Upper lobe of left lung (tissue), 6 donors: ENCODE results near the gene C16orf89. TPM values are rescaled to one million over a fixed set of nuclear protein-coding genes. Genes with fewer than 3 reads are reported as not detected.

Source experiments
- ATAC-seq, 2 donors: fragments of 200-7000 bp; cut with Tn5 transposase; one replicate each; pipeline ENCODE4 v1.9.1; 2022; ENCODE audit warnings: mild to moderate bottlenecking in 2 of 2, moderate library complexity in 2 of 2; ENCODE audit not compliant: low FRiP score in 2 of 2
- DNase-seq, 2 donors: peaks; one replicate each; pipeline ENCODE4 v3.0.0-alpha.2; 2019 to 2020
- H3K27ac ChIP-seq, 4 donors: fragments of 200-600 bp; sonication (generic); one replicate each; pipeline ENCODE4 v1.5.1; 2016 to 2019
- H3K27me3 ChIP-seq, 4 donors: fragments of 200-600 bp; sonication (generic); one replicate each; pipeline ENCODE4 v1.5.1; 2017 to 2019
- H3K36me3 ChIP-seq, 4 donors: fragments of 200-600 bp; sonication (generic); one replicate each; pipeline ENCODE4 v1.5.1; 2016 to 2019
- H3K4me1 ChIP-seq, 4 donors: fragments of 200-600 bp; sonication (generic); one replicate each; pipeline ENCODE4 v1.5.1; 2018 to 2019
- H3K4me3 ChIP-seq, 4 donors: fragments of 200-600 bp; sonication (generic); one replicate each; pipeline ENCODE4 v1.5.1; 2017 to 2019; ENCODE audit warnings: mild to moderate bottlenecking in 2 of 4, moderate library complexity in 1 of 4
- H3K9me3 ChIP-seq, 4 donors: fragments of 200-600 bp; sonication (generic); one replicate each; pipeline ENCODE4 v1.5.1; 2018 to 2019
- CTCF ChIP-seq, 6 experiments: fragments of 450-650 bp in 4 of 6; fragments of 200-600 bp in 2 of 6; sonication (generic) in 2 of 6; IDR thresholded peaks; one replicate each; pipeline ENCODE4 v1.5.1; 2016 to 2019; ENCODE audit warnings: antibody characterized with exemption in 6 of 6
- EP300 ChIP-seq, 4 donors: sonication (generic); formaldehyde crosslinking; IDR thresholded peaks; one replicate each; pipeline ENCODE4 v1.5.1; 2017; ENCODE audit warnings: antibody characterized with exemption in 4 of 4, control low read depth in 2 of 4
- POLR2A ChIP-seq, 4 donors: fragments of 450-650 bp; IDR thresholded peaks; one replicate each; pipeline ENCODE4 v1.5.1; 2016 to 2017; ENCODE audit warnings: antibody characterized with exemption in 4 of 4, mild to moderate bottlenecking in 2 of 4
- POLR2AphosphoS5 ChIP-seq, 2 donors: sonication (generic); formaldehyde crosslinking; IDR thresholded peaks; one replicate each; pipeline ENCODE4 v1.5.1; 2017; ENCODE audit warnings: antibody characterized with exemption in 2 of 2
- WGBS, 2 donors: methylation state at CpG; one replicate each; pipeline ENCODE4 v1.1.5; 2017 to 2018; 5-methylcytosine and 5-hydroxymethylcytosine counted together
- total RNA-seq, 6 donors: library from RNA; depleted of rRNA in 4 of 6; stranded (reverse); fragments of >200 nt in 4 of 6; gene quantifications; one replicate each; pipeline versions ENCODE4 v1.1.0 to v1.2.1, GENCODE V29; 2016 to 2021
- donor health status: DM: no; HTN: no; CAD: no; lungs with moderate emphysema.
- donor health status: DM: no; HTN: yes; CAD: no; lungs with severe emphysema.

Gene C16orf89
- total RNA-seq, 6 donors from 2014 or later = 45.7 to 272 (median 174) TPM

GRCh38 chr16:5071681-5072333 is 6.1 kb upstream of the C16orf89 start, which contains the start of gene ALG1:
TSS of gene ALG1 (plus strand) at chr16:5071843. CDS start at chr16:5071850, 7 bp downstream.
- Histone ChIP-seq H3K27ac (peak within 1 kb of the TSS; percentile 76 to 85 (median 82)), H3K4me1 (peaks cover 11 to 25% (median 15%) of the 10 kb centered on the region in 4 donors), H3K9me3 (no peaks in the 10 kb centered on the region), H3K27me3 (no peaks in the 10 kb centered on the region), H3K36me3 (peaks cover 0 to 27% (median 16%) of the 10 kb centered on the region in 4 donors), H3K4me3 (peak within 1 kb of the TSS; percentile 66 to 77 (median 69))
- TF ChIP-seq EP300 (IDR thresholded peaks at IDR 0.05) (no peak), POLR2A (IDR thresholded peaks at IDR 0.05) (peak; percentile 13 to 88 (median 63)), POLR2AphosphoS5 (IDR thresholded peaks at IDR 0.05) (peak; percentile 87 to 91), CTCF (IDR thresholded peaks at IDR 0.05) (peak in 2 of 6 experiments; percentile 14 to 20)
- 0% methylated on average over 21 to 40 of the region's 53 CpGs for WGBS, 2 donors
- DNase-seq (peak; percentile 88 to 98), ATAC-seq (peak; percentile 90 to 96)

- ATAC-seq (no peak), DNase-seq (no peak)
- Histone ChIP-seq H3K27me3 (no peaks in the 10 kb centered on the region), H3K9me3 (no peaks in the 10 kb centered on the region), H3K27ac (peak overlapping the region; percentile 76 to 85 (median 82)), H3K4me3 (peak overlapping the region in 3 of 4 donors; percentile 66 to 77 (median 71)), H3K4me1 (peaks cover 13 to 27% (median 15%) of the 10 kb centered on the region in 4 donors), H3K36me3 (peaks cover 0 to 23% (median 13%) of the 10 kb centered on the region in 4 donors)
- 57 to 61% methylated on average over 7 of the region's 7 CpGs for WGBS, 2 donors
- TF ChIP-seq POLR2AphosphoS5 (IDR thresholded peaks at IDR 0.05) = no peak
- no peak for TF ChIP-seq POLR2A (IDR thresholded peaks at IDR 0.05)
- no peak for TF ChIP-seq CTCF (IDR thresholded peaks at IDR 0.05)
- no peak for TF ChIP-seq EP300 (IDR thresholded peaks at IDR 0.05)
Observed at GRCh38 chr16:5071341-5071680, 5.6 kb upstream of the C16orf89 start.

- Histone ChIP-seq H3K9me3 (no peaks in the 10 kb centered on the region), H3K4me3 (no peak overlapping the region), H3K4me1 (peaks cover 16 to 31% (median 17%) of the 10 kb centered on the region in 4 donors), H3K36me3 (peaks cover 0 to 16% (median 6%) of the 10 kb centered on the region in 4 donors), H3K27ac (peak overlapping the region in 2 of 4 donors; percentile 84 to 85), H3K27me3 (no peaks in the 10 kb centered on the region)
- DNase-seq (no peak), ATAC-seq (no peak)
- TF ChIP-seq CTCF (IDR thresholded peaks at IDR 0.05) = no peak
- TF ChIP-seq POLR2AphosphoS5 (IDR thresholded peaks at IDR 0.05) = no peak
- no peak for TF ChIP-seq POLR2A (IDR thresholded peaks at IDR 0.05)
- no peak for TF ChIP-seq EP300 (IDR thresholded peaks at IDR 0.05)
- 83 to 85% methylated on average over 12 to 15 of the region's 15 CpGs for WGBS, 2 donors
Observed at GRCh38 chr16:5070431-5071186, 4.9 kb upstream of the C16orf89 start.

GRCh38 chr16:5069854-5070253 is 4.1 kb upstream of the C16orf89 start:
- Histone ChIP-seq H3K4me3 (no peak overlapping the region), H3K27me3 (no peaks in the 10 kb centered on the region), H3K9me3 (no peaks in the 10 kb centered on the region), H3K27ac (no peak overlapping the region), H3K4me1 (peaks cover 16 to 31% (median 19%) of the 10 kb centered on the region in 4 donors), H3K36me3 (peaks cover 0 to 8% (median under 1%) of the 10 kb centered on the region in 4 donors)
- TF ChIP-seq POLR2AphosphoS5 (IDR thresholded peaks at IDR 0.05) = no peak
- no peak for TF ChIP-seq POLR2A (IDR thresholded peaks at IDR 0.05)
- TF ChIP-seq CTCF (IDR thresholded peaks at IDR 0.05) = no peak
- no peak for TF ChIP-seq EP300 (IDR thresholded peaks at IDR 0.05)
- DNase-seq = no peak
- 88 to 91% methylated on average over 9 of the region's 9 CpGs for WGBS, 2 donors
- ATAC-seq = no peak
